CD4-positive, alpha-beta T cell (primary cell): ENCODE results near the gene ACE. TPM values are rescaled to one million over a fixed set of nuclear protein-coding genes. Genes with fewer than 3 reads are reported as not detected.

ENCODE experiments used
- ATAC-seq: fragments of 200-7000 bp; cut with Tn5 transposase; one replicate; pipeline ENCODE4 v1.10.0; 2022; ENCODE audit warnings: mild to moderate bottlenecking; ENCODE audit not compliant: poor library complexity
- CTCF ChIA-PET: fragments of 350-600 bp; sonication (Branson Sonifier 250); formaldehyde crosslinking; loops from one replicate; lab custom pipeline; 2021; ENCODE audit warnings: antibody characterized with exemption, inconsistent platforms; lab: Charles Lee
- POLR2A ChIA-PET: fragments of 350-600 bp; sonication (Branson Sonifier 250); formaldehyde crosslinking; loops from one replicate; lab custom pipeline; 2021; ENCODE audit warnings: antibody characterized with exemption, inconsistent platforms; lab: Charles Lee
- DNase-seq, 14 experiments: peaks; one replicate each; pipeline ENCODE4 v3.0.0-alpha.2; 2013 to 2020; ENCODE audit warnings: mixed read lengths in 2 of 14
- H3K27ac ChIP-seq, 2 donors: one replicate each; pipeline versions ENCODE4 v1.5.1 to v1.7.0; 2013; ENCODE audit warnings: low read length in 2 of 2, low read depth in 1 of 2, mild to moderate bottlenecking in 1 of 2
- H3K27me3 ChIP-seq, 2 experiments: 1 replicate in 1 of 2; 2 replicates in 1 of 2; pipeline versions ENCODE4 v1.6.1 to v1.7.0; 2013; ENCODE audit warnings: low read length in 2 of 2, control low read depth in 1 of 2, mild to moderate bottlenecking in 1 of 2, moderate library complexity in 1 of 2; ENCODE audit not compliant: insufficient read depth in 2 of 2, control insufficient read depth in 1 of 2
- H3K36me3 ChIP-seq: one replicate; pipeline ENCODE4 v1.6.1; 2013; ENCODE audit warnings: low read length, control low read depth; ENCODE audit not compliant: insufficient read depth
- H3K4me1 ChIP-seq: one replicate; pipeline ENCODE4 v1.6.1; 2013; ENCODE audit warnings: low read length, control low read depth; ENCODE audit not compliant: insufficient read depth
- H3K4me3 ChIP-seq: one replicate; pipeline ENCODE4 v1.5.1; 2013; ENCODE audit warnings: mild to moderate bottlenecking, low read length, moderate library complexity
- H3K9me3 ChIP-seq, 2 experiments: 1 replicate in 1 of 2; 2 replicates in 1 of 2; pipeline versions ENCODE4 v1.6.1 to v1.7.0; 2013; ENCODE audit warnings: low read length in 2 of 2, mild to moderate bottlenecking in 2 of 2, control low read depth in 1 of 2, moderate library complexity in 1 of 2; ENCODE audit not compliant: control insufficient read depth in 1 of 2, insufficient read depth in 1 of 2
- H3K27ac Mint-ChIP-seq: one replicate; pipeline ENCODE4 v1.8.0; 2020; ENCODE audit warnings: mixed read lengths
- H3K27me3 Mint-ChIP-seq: one replicate; pipeline ENCODE4 v1.8.0; 2021; ENCODE audit warnings: mixed read lengths
- H3K36me3 Mint-ChIP-seq: one replicate; pipeline ENCODE4 v1.8.0; 2021; ENCODE audit warnings: low read depth, mixed read lengths
- H3K4me1 Mint-ChIP-seq: one replicate; pipeline ENCODE4 v1.8.0; 2021; ENCODE audit warnings: low read depth, mixed read lengths
- H3K4me3 Mint-ChIP-seq: one replicate; pipeline ENCODE4 v1.8.0; 2020; ENCODE audit warnings: mild to moderate bottlenecking, mixed read lengths
- H3K9me3 Mint-ChIP-seq: one replicate; pipeline ENCODE4 v1.8.0; 2020; ENCODE audit warnings: mixed read lengths
- intact Hi-C, 2 experiments: fragments of 100-400 bp; cut with DNase I in 1 of 2; cut with micrococcal nuclease in 1 of 2; formaldehyde crosslinking; loops; one replicate each; pipeline versions ENCODE4 v1.15.1 to v1.9.0; 2023 to 2025; cut with DNase I, micrococcal nuclease
- total RNA-seq, 174 experiments: library from RNA in 2 of 174; stranded (reverse) in 2 of 174; gene quantifications; one replicate each; pipeline ENCODE4 v1.2.3 and lab custom pipeline; 2021 to 2026
- TF ChIP-seq, protein P1 (sequence below): fragments of 200-600 bp; IDR thresholded peaks from one replicate; pipeline ENCODE4 v1.8.0; 2022; ENCODE audit warnings: antibody characterized with exemption, mild to moderate bottlenecking

ACE gene
- total RNA-seq, 2 experiments from 2014 or later: 7.4 to 10.2 TPM

DNA sequence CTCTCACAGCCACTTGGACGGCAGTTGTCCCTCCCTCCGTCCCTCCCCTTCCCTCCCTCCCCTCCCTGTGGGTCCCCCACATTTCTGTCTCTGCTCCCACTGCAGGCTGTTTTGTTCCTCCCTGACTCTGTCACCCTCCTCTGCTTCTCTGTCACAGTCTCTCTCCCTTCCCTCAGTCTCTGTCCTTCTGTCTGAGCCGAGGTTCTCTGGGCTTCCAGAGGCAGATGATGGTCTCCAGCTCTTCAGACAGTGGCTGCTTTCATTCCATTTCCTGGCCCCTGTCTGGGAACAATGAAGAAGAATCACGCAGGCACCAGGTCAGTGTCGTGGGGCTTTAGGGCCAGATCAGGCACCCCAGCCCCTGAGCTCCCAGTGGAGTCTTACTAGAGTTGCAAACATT is 21.9 kb upstream of the ACE start:
- ChIA-PET CTCF (no interaction called here), POLR2A (no interaction called here)
- ATAC-seq (no peak), DNase-seq (no peak)
- no peak overlapping the region for H3K4me3 Mint-ChIP-seq
- Histone ChIP-seq H3K27ac (no peak overlapping the region), H3K36me3 (no peaks in the 10 kb centered on the region), H3K4me3 (no peak overlapping the region), H3K9me3 (no peaks in the 10 kb centered on the region), H3K4me1 (peaks cover 9% of the 10 kb centered on the region), H3K27me3 (no peaks in the 10 kb centered on the region)
- intact Hi-C loops: no loop called here
- H3K36me3 Mint-ChIP-seq: no peaks in the 10 kb centered on the region
- TF ChIP-seq, protein P1, sequence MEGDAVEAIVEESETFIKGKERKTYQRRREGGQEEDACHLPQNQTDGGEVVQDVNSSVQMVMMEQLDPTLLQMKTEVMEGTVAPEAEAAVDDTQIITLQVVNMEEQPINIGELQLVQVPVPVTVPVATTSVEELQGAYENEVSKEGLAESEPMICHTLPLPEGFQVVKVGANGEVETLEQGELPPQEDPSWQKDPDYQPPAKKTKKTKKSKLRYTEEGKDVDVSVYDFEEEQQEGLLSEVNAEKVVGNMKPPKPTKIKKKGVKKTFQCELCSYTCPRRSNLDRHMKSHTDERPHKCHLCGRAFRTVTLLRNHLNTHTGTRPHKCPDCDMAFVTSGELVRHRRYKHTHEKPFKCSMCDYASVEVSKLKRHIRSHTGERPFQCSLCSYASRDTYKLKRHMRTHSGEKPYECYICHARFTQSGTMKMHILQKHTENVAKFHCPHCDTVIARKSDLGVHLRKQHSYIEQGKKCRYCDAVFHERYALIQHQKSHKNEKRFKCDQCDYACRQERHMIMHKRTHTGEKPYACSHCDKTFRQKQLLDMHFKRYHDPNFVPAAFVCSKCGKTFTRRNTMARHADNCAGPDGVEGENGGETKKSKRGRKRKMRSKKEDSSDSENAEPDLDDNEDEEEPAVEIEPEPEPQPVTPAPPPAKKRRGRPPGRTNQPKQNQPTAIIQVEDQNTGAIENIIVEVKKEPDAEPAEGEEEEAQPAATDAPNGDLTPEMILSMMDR: no peak
- H3K4me1 Mint-ChIP-seq: peaks cover 2% of the 10 kb centered on the region
- H3K27ac Mint-ChIP-seq: no peak overlapping the region
- no peaks in the 10 kb centered on the region for H3K9me3 Mint-ChIP-seq
- H3K27me3 Mint-ChIP-seq: peaks cover 4% of the 10 kb centered on the region

DNA sequence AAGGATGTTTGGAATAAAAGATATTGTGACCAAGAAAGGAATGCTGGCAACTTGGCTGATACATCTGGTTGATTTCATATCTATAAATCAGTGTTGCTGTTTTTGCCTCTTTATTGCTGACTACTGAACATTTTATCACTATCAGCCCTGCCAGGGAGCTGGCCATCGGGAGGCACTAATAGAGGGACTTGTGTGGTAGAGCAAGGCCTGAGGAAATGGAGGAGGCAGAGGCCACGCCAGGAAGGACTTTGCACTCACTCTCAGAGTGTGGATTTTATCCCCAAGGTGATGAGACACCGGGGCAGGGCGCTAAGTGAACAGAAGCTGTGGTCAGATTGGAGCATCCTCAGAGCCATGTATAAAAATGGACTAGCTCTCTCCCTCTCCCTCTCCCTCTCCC is 21.4 kb upstream of the ACE start:
- H3K4me1 Mint-ChIP-seq: no peaks in the 10 kb centered on the region
- no peaks in the 10 kb centered on the region for H3K36me3 ChIP-seq
- intact Hi-C loops: no loop called here
- H3K9me3 Mint-ChIP-seq: no peaks in the 10 kb centered on the region
- H3K27me3 Mint-ChIP-seq: peaks cover 4% of the 10 kb centered on the region
- H3K27ac ChIP-seq: no peak overlapping the region
- DNase-seq (no peak), ATAC-seq (no peak)
- no peak overlapping the region for H3K4me3 Mint-ChIP-seq
- no peaks in the 10 kb centered on the region for H3K36me3 Mint-ChIP-seq
- no peaks in the 10 kb centered on the region for H3K9me3 ChIP-seq
- H3K4me3 ChIP-seq: no peak overlapping the region
- peaks cover 4% of the 10 kb centered on the region for H3K4me1 ChIP-seq
- H3K27me3 ChIP-seq: no peaks in the 10 kb centered on the region
- POLR2A ChIA-PET: no interaction called here
- CTCF ChIA-PET: no interaction called here
- no peak overlapping the region for H3K27ac Mint-ChIP-seq
- TF ChIP-seq, protein P1: no peak

DNA sequence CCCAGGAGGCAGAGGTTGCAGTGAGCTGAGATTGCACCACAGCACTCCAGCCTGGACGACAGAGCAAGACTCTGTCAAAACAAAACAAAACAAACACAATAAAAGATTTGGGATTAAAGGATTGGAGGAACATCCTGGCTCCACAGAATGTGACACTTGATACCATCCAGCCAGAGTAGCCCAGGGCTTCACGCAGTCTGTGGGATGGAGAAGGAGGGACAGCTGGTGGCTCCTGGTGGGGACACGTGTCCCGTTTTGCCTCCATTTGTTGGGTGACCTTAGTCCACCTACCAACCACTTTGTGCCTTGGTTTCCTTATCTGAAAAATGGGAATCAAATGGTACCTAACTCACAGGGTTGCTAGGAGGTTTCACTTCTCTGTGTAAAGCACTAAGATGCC is 18.4 kb upstream of the ACE start:
- no peaks in the 10 kb centered on the region for H3K4me1 Mint-ChIP-seq
- no peak overlapping the region for H3K4me3 Mint-ChIP-seq
- ChIA-PET POLR2A (no interaction called here), CTCF (no interaction called here)
- Histone ChIP-seq H3K4me1 (no peaks in the 10 kb centered on the region), H3K27me3 (no peaks in the 10 kb centered on the region), H3K27ac (no peak overlapping the region), H3K9me3 (no peaks in the 10 kb centered on the region), H3K4me3 (no peak overlapping the region), H3K36me3 (no peaks in the 10 kb centered on the region)
- intact Hi-C loops: no loop called here
- H3K27me3 Mint-ChIP-seq: peaks cover 4% of the 10 kb centered on the region
- no peak overlapping the region for H3K27ac Mint-ChIP-seq
- H3K9me3 Mint-ChIP-seq: no peaks in the 10 kb centered on the region
- DNase-seq (no peak), ATAC-seq (no peak)
- H3K36me3 Mint-ChIP-seq: no peaks in the 10 kb centered on the region
- TF ChIP-seq, protein P1: no peak
